Peyer's patch (tissue), 4 donors: Measurements from ENCODE around the gene EREG.

Experiments used
- POLR2A ChIP-seq, 2 donors: fragments of 450-650 bp; IDR thresholded peaks; one replicate each; pipeline ENCODE4 v1.5.1; 2017; ENCODE audit warnings: antibody characterized with exemption in 2 of 2, mild to moderate bottlenecking in 2 of 2, moderate library complexity in 2 of 2
- TF ChIP-seq, protein P1 (sequence below), 6 experiments: fragments of 450-650 bp in 4 of 6; fragments of 200-600 bp in 2 of 6; sonication (generic) in 1 of 6; IDR thresholded peaks; one replicate each; pipeline ENCODE4 v1.5.1; 2017 to 2019; ENCODE audit warnings: antibody characterized with exemption in 6 of 6, mild to moderate bottlenecking in 3 of 6, moderate library complexity in 1 of 6

- TF ChIP-seq, protein P1, sequence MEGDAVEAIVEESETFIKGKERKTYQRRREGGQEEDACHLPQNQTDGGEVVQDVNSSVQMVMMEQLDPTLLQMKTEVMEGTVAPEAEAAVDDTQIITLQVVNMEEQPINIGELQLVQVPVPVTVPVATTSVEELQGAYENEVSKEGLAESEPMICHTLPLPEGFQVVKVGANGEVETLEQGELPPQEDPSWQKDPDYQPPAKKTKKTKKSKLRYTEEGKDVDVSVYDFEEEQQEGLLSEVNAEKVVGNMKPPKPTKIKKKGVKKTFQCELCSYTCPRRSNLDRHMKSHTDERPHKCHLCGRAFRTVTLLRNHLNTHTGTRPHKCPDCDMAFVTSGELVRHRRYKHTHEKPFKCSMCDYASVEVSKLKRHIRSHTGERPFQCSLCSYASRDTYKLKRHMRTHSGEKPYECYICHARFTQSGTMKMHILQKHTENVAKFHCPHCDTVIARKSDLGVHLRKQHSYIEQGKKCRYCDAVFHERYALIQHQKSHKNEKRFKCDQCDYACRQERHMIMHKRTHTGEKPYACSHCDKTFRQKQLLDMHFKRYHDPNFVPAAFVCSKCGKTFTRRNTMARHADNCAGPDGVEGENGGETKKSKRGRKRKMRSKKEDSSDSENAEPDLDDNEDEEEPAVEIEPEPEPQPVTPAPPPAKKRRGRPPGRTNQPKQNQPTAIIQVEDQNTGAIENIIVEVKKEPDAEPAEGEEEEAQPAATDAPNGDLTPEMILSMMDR (IDR thresholded peaks at IDR 0.05): no peak
- no peak for TF ChIP-seq POLR2A (IDR thresholded peaks at IDR 0.05)
Observed at GRCh38 chr4:74316397-74316796, 48.5 kb upstream of the EREG start.
